ENCODE data around the gene ZNF688. TPM values are rescaled to one million over a fixed set of nuclear protein-coding genes. Genes with fewer than 3 reads are reported as not detected.

Gene ZNF688
- total RNA-seq, 1 donor from 2014 or later = 18.7 TPM

DNA sequence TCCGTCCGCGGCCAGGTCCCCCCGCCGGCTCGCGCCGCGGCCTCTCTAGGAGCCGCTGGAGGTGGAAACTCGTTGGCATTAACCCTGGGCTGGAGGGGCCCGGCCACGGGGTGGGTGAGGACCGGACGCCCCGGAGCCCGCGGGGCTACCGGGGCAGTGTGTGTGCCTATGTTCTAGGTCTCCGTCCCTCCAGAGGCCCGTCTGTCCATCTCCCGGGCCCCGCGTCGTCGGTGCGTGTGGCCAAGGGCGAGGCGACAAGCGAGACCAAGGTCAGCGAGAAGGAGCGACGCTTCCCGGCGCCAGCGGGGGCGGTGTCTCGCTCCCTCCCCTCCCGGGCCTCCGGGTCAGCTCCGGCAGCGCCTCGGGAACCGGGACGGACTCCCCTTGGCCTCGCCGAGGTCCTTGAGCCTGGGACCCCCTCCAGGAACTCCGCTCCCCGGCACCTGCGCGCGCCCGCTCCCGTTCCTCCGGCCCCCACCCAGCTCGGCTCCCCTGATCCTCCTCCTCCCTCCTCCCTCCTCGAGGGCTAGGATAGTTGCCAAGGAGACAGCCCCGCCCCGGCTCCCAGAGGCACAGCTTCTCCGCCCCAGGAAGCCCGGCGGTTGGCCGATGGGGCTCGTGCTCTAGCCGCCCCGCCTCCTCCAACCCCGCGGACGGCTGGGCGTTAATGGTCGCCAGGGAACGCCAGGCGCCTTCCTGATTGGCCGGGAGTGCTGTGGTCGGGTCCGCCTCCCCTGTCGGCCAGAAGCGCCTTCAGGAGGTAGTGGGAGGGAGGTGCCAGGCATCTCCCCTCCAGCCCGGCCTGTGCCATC, 44.5 kb downstream of the ZNF688 start:
- peaks cover 5% of the 10 kb centered on the region for H3K27me3 Mint-ChIP-seq (ENCODE audit: unreplicated experiment)
- H3K4me1 Mint-ChIP-seq (ENCODE audit: low read depth, unreplicated experiment) = peaks cover 10% of the 10 kb centered on the region
- H3K27ac Mint-ChIP-seq (ENCODE audit: unreplicated experiment) = peak overlapping the region; percentile 86
- TF ChIP-seq, protein P1, sequence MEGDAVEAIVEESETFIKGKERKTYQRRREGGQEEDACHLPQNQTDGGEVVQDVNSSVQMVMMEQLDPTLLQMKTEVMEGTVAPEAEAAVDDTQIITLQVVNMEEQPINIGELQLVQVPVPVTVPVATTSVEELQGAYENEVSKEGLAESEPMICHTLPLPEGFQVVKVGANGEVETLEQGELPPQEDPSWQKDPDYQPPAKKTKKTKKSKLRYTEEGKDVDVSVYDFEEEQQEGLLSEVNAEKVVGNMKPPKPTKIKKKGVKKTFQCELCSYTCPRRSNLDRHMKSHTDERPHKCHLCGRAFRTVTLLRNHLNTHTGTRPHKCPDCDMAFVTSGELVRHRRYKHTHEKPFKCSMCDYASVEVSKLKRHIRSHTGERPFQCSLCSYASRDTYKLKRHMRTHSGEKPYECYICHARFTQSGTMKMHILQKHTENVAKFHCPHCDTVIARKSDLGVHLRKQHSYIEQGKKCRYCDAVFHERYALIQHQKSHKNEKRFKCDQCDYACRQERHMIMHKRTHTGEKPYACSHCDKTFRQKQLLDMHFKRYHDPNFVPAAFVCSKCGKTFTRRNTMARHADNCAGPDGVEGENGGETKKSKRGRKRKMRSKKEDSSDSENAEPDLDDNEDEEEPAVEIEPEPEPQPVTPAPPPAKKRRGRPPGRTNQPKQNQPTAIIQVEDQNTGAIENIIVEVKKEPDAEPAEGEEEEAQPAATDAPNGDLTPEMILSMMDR (IDR thresholded peaks at IDR 0.05; ENCODE audit: partially characterized antibody, unreplicated experiment) = peak; percentile 40
- H3K36me3 Mint-ChIP-seq (ENCODE audit: unreplicated experiment) = no peaks in the 10 kb centered on the region
- peak overlapping the region; percentile 83 for H3K4me3 Mint-ChIP-seq (ENCODE audit: unreplicated experiment)
- peaks cover 9% of the 10 kb centered on the region for H3K9me3 Mint-ChIP-seq (ENCODE audit: unreplicated experiment)
- DNase-seq = peak; percentile 99

DNA sequence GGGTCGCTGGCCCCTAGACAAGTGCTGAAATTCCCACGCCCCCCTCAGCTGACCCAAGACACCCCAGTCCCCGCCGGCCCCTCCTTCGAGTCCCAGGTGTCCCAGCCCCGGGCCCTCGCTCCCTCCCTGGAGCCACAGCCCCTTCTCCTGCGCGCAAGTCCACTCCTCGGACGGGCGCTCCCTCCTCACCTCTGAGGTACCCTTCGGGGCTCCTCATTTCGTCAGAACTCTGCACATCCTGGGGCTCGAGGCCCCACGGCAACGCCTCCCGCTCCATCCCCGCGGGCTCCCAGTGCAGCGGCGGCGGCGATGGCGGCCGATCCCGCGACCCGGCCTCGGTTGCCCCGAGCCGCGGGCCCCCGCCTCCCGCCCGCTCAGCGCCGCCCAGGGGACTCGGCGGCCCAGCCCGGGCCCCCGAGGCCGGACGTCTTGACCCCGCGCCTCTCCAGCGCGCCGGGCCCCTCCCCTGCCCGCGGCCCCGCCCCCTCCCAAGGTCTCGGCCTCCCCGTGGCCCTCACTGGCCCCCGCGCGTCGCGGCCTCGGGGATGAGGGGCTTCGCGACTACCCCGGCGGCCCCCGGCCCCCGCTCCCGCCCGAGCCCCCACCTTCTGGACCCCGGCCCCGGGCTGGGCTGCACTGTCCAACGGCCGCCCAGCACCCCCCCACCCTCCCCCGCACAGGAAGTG, 45.2 kb downstream of the ZNF688 start, which contains the start of gene ZNF768:
Gene ZNF768, minus strand, starts transcription at position 430 of the 686 bp plus-strand sequence. Its CDS starts 153 bp downstream, at position 277.
- Mint-ChIP-seq H3K36me3 (ENCODE audit: unreplicated experiment) (no peaks in the 10 kb centered on the region), H3K27ac (ENCODE audit: unreplicated experiment) (peak within 1 kb of the TSS; percentile 93), H3K27me3 (ENCODE audit: unreplicated experiment) (peaks cover 5% of the 10 kb centered on the region), H3K4me3 (ENCODE audit: unreplicated experiment) (peak within 1 kb of the TSS; percentile 93), H3K4me1 (ENCODE audit: low read depth, unreplicated experiment) (peaks cover 10% of the 10 kb centered on the region), H3K9me3 (ENCODE audit: unreplicated experiment) (peaks cover 9% of the 10 kb centered on the region)
- TF ChIP-seq, protein P1 (IDR thresholded peaks at IDR 0.05; ENCODE audit: partially characterized antibody, unreplicated experiment) = no peak
- DNase-seq = peak; percentile 46

DNA sequence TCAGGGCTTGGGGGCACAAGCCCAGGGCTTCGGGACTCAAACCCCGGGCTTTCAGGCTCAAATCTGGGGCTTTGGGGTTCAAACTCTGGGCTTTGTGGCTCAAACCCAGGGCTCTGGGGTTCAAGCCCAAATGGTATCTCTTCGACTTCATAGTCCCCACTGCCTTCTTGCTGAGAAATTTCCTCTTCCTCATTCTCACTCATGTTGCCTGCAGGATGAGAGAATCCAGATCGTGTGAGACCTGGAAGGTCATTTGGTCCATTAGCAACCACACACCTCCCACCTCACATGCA, 45.7 kb downstream of the ZNF688 start:
- H3K27me3 Mint-ChIP-seq (ENCODE audit: unreplicated experiment) = peaks cover 5% of the 10 kb centered on the region
- H3K4me3 Mint-ChIP-seq (ENCODE audit: unreplicated experiment) = peak overlapping the region; percentile 93
- H3K9me3 Mint-ChIP-seq (ENCODE audit: unreplicated experiment) = peaks cover 9% of the 10 kb centered on the region
- peak overlapping the region; percentile 93 for H3K27ac Mint-ChIP-seq (ENCODE audit: unreplicated experiment)
- peaks cover 10% of the 10 kb centered on the region for H3K4me1 Mint-ChIP-seq (ENCODE audit: low read depth, unreplicated experiment)
- TF ChIP-seq, protein P1 (IDR thresholded peaks at IDR 0.05; ENCODE audit: partially characterized antibody, unreplicated experiment) = no peak
- DNase-seq = no peak
- H3K36me3 Mint-ChIP-seq (ENCODE audit: unreplicated experiment) = no peaks in the 10 kb centered on the region

GRCh38 chr16:30524575-30525568, 46.6 kb downstream of the ZNF688 start:
- TF ChIP-seq, protein P1 (IDR thresholded peaks at IDR 0.05; ENCODE audit: partially characterized antibody, unreplicated experiment) = no peak
- H3K27ac Mint-ChIP-seq (ENCODE audit: unreplicated experiment) = no peak overlapping the region
- no peak for DNase-seq
- peaks cover 9% of the 10 kb centered on the region for H3K9me3 Mint-ChIP-seq (ENCODE audit: unreplicated experiment)
- peaks cover 5% of the 10 kb centered on the region for H3K27me3 Mint-ChIP-seq (ENCODE audit: unreplicated experiment)
- H3K4me3 Mint-ChIP-seq (ENCODE audit: unreplicated experiment) = no peak overlapping the region
- no peaks in the 10 kb centered on the region for H3K36me3 Mint-ChIP-seq (ENCODE audit: unreplicated experiment)
- peaks cover 10% of the 10 kb centered on the region for H3K4me1 Mint-ChIP-seq (ENCODE audit: low read depth, unreplicated experiment)
